D721Med (cell line): Measurements from ENCODE around the gene RALGPS1.

Experiments
- DNase-seq: peaks from one replicate; pipeline ENCODE4 v3.0.0; 2011; ENCODE audit warnings: low spot score; ENCODE audit not compliant: insufficient read length
- FAIRE-seq: peaks from 2 replicates; lab custom pipeline; 2011; peaks lifted over from hg19 to GRCh38; lab: Jason Lieb, UNC
- CTCF ChIP-seq: IDR thresholded peaks from 2 replicates; pipeline ENCODE4 v1.5.1; 2012; ENCODE audit warnings: mild to moderate bottlenecking, control low read depth; ENCODE audit not compliant: insufficient read depth; ENCODE audit errors: missing control alignments

Gene RALGPS1

GRCh38 chr9:126906091-126906490 is 8.5 kb upstream of the RALGPS1 start:
- DNase-seq, result no peak
- TF ChIP-seq CTCF, result no peak
- FAIRE-seq, result no peak

GRCh38 chr9:126907058-126907457 is 7.5 kb upstream of the RALGPS1 start:
- TF ChIP-seq CTCF, result no peak
- DNase-seq (no peak), FAIRE-seq (no peak)

- DNase-seq (no peak), FAIRE-seq (no peak)
- no peak for TF ChIP-seq CTCF
Measured at GRCh38 chr9:126915281-126915816, 767 bp downstream of the RALGPS1 start.

GRCh38 chr9:126915846-126916543 is 1.4 kb downstream of the RALGPS1 start:
- TF ChIP-seq CTCF, result no peak
- DNase-seq, result no peak
- no peak for FAIRE-seq

GRCh38 chr9:126916909-126917308 is 2.3 kb downstream of the RALGPS1 start:
- no peak for TF ChIP-seq CTCF
- DNase-seq, result no peak
- no peak for FAIRE-seq

- TF ChIP-seq CTCF, result no peak
- no peak for DNase-seq
- no peak for FAIRE-seq
Measured at GRCh38 chr9:126919193-126919592, 4.6 kb downstream of the RALGPS1 start.

- FAIRE-seq, result no peak
- TF ChIP-seq CTCF, result no peak
- no peak for DNase-seq
Measured at GRCh38 chr9:126925876-126926275, 11.3 kb downstream of the RALGPS1 start.
